ENCODE measurements around the gene SYNE2.
"Not testable (repeated sequence)": the region's sequence is repeated elsewhere in the genome, so short reads cannot be mapped to it uniquely, and the experiment has no call there.

Gene SYNE2

GRCh38 chr14:64040044-64040443 is 187.2 kb downstream of the SYNE2 start:
- no peak for DNase-seq

GRCh38 chr14:64043296-64043695 is 190.5 kb downstream of the SYNE2 start:
- DNase-seq, result not testable (repeated sequence)

GRCh38 chr14:64045091-64045490 is 192.3 kb downstream of the SYNE2 start:
- no peak for DNase-seq

GRCh38 chr14:64049616-64050381 is 197.0 kb downstream of the SYNE2 start:
- no peak for DNase-seq

GRCh38 chr14:64053694-64054669 is 201.2 kb downstream of the SYNE2 start:
- DNase-seq, result no peak

GRCh38 chr14:64059454-64060198 is 206.8 kb downstream of the SYNE2 start:
- no peak for DNase-seq

GRCh38 chr14:64060199-64060545 is 207.4 kb downstream of the SYNE2 start:
- DNase-seq, result no peak

- no peak for DNase-seq
Measured at GRCh38 chr14:64060648-64061096, 207.9 kb downstream of the SYNE2 start.

- DNase-seq, result no peak
Measured at GRCh38 chr14:64061115-64061514, 208.3 kb downstream of the SYNE2 start.

GRCh38 chr14:64061706-64062105 is 208.9 kb downstream of the SYNE2 start:
- DNase-seq, result no peak

GRCh38 chr14:64062381-64063115 is 209.7 kb downstream of the SYNE2 start:
- DNase-seq, result no peak

GRCh38 chr14:64064447-64064846 is 211.6 kb downstream of the SYNE2 start:
- no peak for DNase-seq

GRCh38 chr14:64069634-64070359 is 217.0 kb downstream of the SYNE2 start:
- no peak for DNase-seq

GRCh38 chr14:64074961-64075612 is 222.3 kb downstream of the SYNE2 start:
- DNase-seq, result no peak

- DNase-seq, result no peak
Measured at GRCh38 chr14:64075613-64076005, 222.8 kb downstream of the SYNE2 start.

GRCh38 chr14:64080452-64080851 is 227.6 kb downstream of the SYNE2 start:
- no peak for DNase-seq

GRCh38 chr14:64081174-64081746 is 228.5 kb downstream of the SYNE2 start:
- no peak for DNase-seq

- no peak for DNase-seq
Measured at GRCh38 chr14:64082837-64083236, 230.0 kb downstream of the SYNE2 start.

GRCh38 chr14:64088647-64088964 is 235.8 kb downstream of the SYNE2 start:
- DNase-seq, result no peak

- DNase-seq, result no peak
Measured at GRCh38 chr14:64089920-64090319, 237.1 kb downstream of the SYNE2 start.

GRCh38 chr14:64091217-64091616 is 238.4 kb downstream of the SYNE2 start:
- DNase-seq, result no peak

All from CD4-positive, alpha-beta T cell treated with Interleukin-4 for 1 hour (primary cell).